Effector memory CD4-positive, alpha-beta T cell (primary cell): ENCODE measurements around the gene KIAA1671.

Experiments used
- DNase-seq, 3 donors: peaks; one replicate each; pipeline ENCODE4 v3.0.0-alpha.2; 2020
- H3K27ac ChIP-seq: 2 replicates; pipeline ENCODE4 v1.7.0; 2013; ENCODE audit warnings: mild to moderate bottlenecking, low read length, moderate library complexity; ENCODE audit not compliant: insufficient read depth, poor library complexity, severe bottlenecking
- H3K27me3 ChIP-seq: replicated peaks from 2 replicates; pipeline ENCODE4 v1.7.0; 2013; ENCODE audit warnings: mild to moderate bottlenecking, low read length; ENCODE audit not compliant: insufficient read depth, control insufficient read depth, poor library complexity, severe bottlenecking
- H3K36me3 ChIP-seq: 2 replicates; pipeline ENCODE4 v1.7.0; 2013; ENCODE audit warnings: mild to moderate bottlenecking, low read length, moderate library complexity; ENCODE audit not compliant: control insufficient read depth, insufficient read depth
- H3K4me1 ChIP-seq: 2 replicates; pipeline ENCODE4 v1.7.0; 2013; ENCODE audit warnings: low read length, mild to moderate bottlenecking; ENCODE audit not compliant: control insufficient read depth, insufficient read depth, poor library complexity, severe bottlenecking
- H3K4me3 ChIP-seq: 2 replicates; pipeline ENCODE4 v1.7.0; 2013; ENCODE audit warnings: low read length, low read depth, mild to moderate bottlenecking; ENCODE audit not compliant: insufficient read depth, poor library complexity, severe bottlenecking
- H3K9me3 ChIP-seq: 2 replicates; pipeline ENCODE4 v1.7.0; 2013; ENCODE audit warnings: mild to moderate bottlenecking, low read length, moderate library complexity; ENCODE audit not compliant: control insufficient read depth

The KIAA1671 gene

GRCh38 chr22:25120761-25121212 lies 168.3 kb downstream of the KIAA1671 start:
- Histone ChIP-seq H3K9me3 (no peaks in the 10 kb centered on the region), H3K27me3 (no peaks in the 10 kb centered on the region), H3K4me1 (no peaks in the 10 kb centered on the region), H3K4me3 (no peak overlapping the region), H3K27ac (no peak overlapping the region), H3K36me3 (no peaks in the 10 kb centered on the region)
- DNase-seq, result no peak

GRCh38 chr22:25122136-25122764 lies 169.7 kb downstream of the KIAA1671 start:
- no peaks in the 10 kb centered on the region for H3K36me3 ChIP-seq
- no peaks in the 10 kb centered on the region for H3K27me3 ChIP-seq
- no peak overlapping the region for H3K4me3 ChIP-seq
- no peaks in the 10 kb centered on the region for H3K9me3 ChIP-seq
- H3K4me1 ChIP-seq, result no peaks in the 10 kb centered on the region
- H3K27ac ChIP-seq, result no peak overlapping the region
- no peak for DNase-seq

GRCh38 chr22:25123677-25124076 lies 171.2 kb downstream of the KIAA1671 start:
- H3K4me3 ChIP-seq, result no peak overlapping the region
- no peak for DNase-seq
- H3K27ac ChIP-seq, result no peak overlapping the region
- no peaks in the 10 kb centered on the region for H3K4me1 ChIP-seq
- no peaks in the 10 kb centered on the region for H3K9me3 ChIP-seq
- H3K36me3 ChIP-seq, result no peaks in the 10 kb centered on the region
- no peaks in the 10 kb centered on the region for H3K27me3 ChIP-seq

- Histone ChIP-seq H3K27ac (no peak overlapping the region), H3K27me3 (no peaks in the 10 kb centered on the region), H3K9me3 (no peaks in the 10 kb centered on the region), H3K4me3 (no peak overlapping the region), H3K36me3 (no peaks in the 10 kb centered on the region), H3K4me1 (no peaks in the 10 kb centered on the region)
- DNase-seq, result no peak
Observed at GRCh38 chr22:25125693-25126357, 173.3 kb downstream of the KIAA1671 start.

- no peak for DNase-seq
- H3K4me3 ChIP-seq, result no peak overlapping the region
- no peaks in the 10 kb centered on the region for H3K36me3 ChIP-seq
- H3K9me3 ChIP-seq, result no peaks in the 10 kb centered on the region
- no peaks in the 10 kb centered on the region for H3K27me3 ChIP-seq
- no peak overlapping the region for H3K27ac ChIP-seq
- no peaks in the 10 kb centered on the region for H3K4me1 ChIP-seq
Observed at GRCh38 chr22:25126510-25126909, 174.0 kb downstream of the KIAA1671 start.

GRCh38 chr22:25127318-25127717 lies 174.8 kb downstream of the KIAA1671 start:
- Histone ChIP-seq H3K4me1 (no peaks in the 10 kb centered on the region), H3K9me3 (no peaks in the 10 kb centered on the region), H3K27me3 (no peaks in the 10 kb centered on the region), H3K27ac (no peak overlapping the region), H3K36me3 (no peaks in the 10 kb centered on the region), H3K4me3 (no peak overlapping the region)
- DNase-seq, result no peak

- no peak overlapping the region for H3K4me3 ChIP-seq
- no peaks in the 10 kb centered on the region for H3K36me3 ChIP-seq
- no peaks in the 10 kb centered on the region for H3K4me1 ChIP-seq
- no peaks in the 10 kb centered on the region for H3K27me3 ChIP-seq
- no peak overlapping the region for H3K27ac ChIP-seq
- DNase-seq, result no peak
- H3K9me3 ChIP-seq, result no peaks in the 10 kb centered on the region
Observed at GRCh38 chr22:25130462-25130861, 177.9 kb downstream of the KIAA1671 start.

- Histone ChIP-seq H3K27ac (no peak overlapping the region), H3K4me1 (no peaks in the 10 kb centered on the region), H3K4me3 (no peak overlapping the region), H3K36me3 (no peaks in the 10 kb centered on the region), H3K27me3 (no peaks in the 10 kb centered on the region), H3K9me3 (no peaks in the 10 kb centered on the region)
- DNase-seq, result no peak
Observed at GRCh38 chr22:25131198-25131887, 178.8 kb downstream of the KIAA1671 start.

GRCh38 chr22:25134028-25134427 lies 181.5 kb downstream of the KIAA1671 start:
- DNase-seq, result no peak
- Histone ChIP-seq H3K36me3 (no peaks in the 10 kb centered on the region), H3K9me3 (no peaks in the 10 kb centered on the region), H3K27me3 (no peaks in the 10 kb centered on the region), H3K27ac (no peak overlapping the region), H3K4me3 (no peak overlapping the region), H3K4me1 (no peaks in the 10 kb centered on the region)

GRCh38 chr22:25134451-25134850 lies 181.9 kb downstream of the KIAA1671 start:
- H3K27ac ChIP-seq, result no peak overlapping the region

More at GRCh38 chr22:25134451-25134850, 181.9 kb downstream of the KIAA1671 start:
- no peak for DNase-seq
- H3K36me3 ChIP-seq, result no peaks in the 10 kb centered on the region
- no peaks in the 10 kb centered on the region for H3K9me3 ChIP-seq
- no peaks in the 10 kb centered on the region for H3K27me3 ChIP-seq
- H3K4me1 ChIP-seq, result no peaks in the 10 kb centered on the region
- H3K4me3 ChIP-seq, result no peak overlapping the region
